ENCODE data around the gene CDH24.
A peak's percentile ranks its signal among the peaks of the same experiment; 100 is the strongest.

CDH24 gene

GRCh38 chr14:23091294-23092225, 34.2 kb upstream of the CDH24 start:
- DNase-seq = no peak

GRCh38 chr14:23090254-23090636, 32.9 kb upstream of the CDH24 start:
- no peak for DNase-seq

GRCh38 chr14:23089498-23090253, 32.4 kb upstream of the CDH24 start:
- DNase-seq = no peak

- DNase-seq = no peak
These were observed 29.2 kb upstream of the CDH24 start for GRCh38 chr14:23086565-23086964.

GRCh38 chr14:23085458-23085857, 28.1 kb upstream of the CDH24 start:
- DNase-seq = no peak

- DNase-seq = no peak
These were observed 23.2 kb upstream of the CDH24 start for GRCh38 chr14:23080474-23080873.

GRCh38 chr14:23079716-23080115, 22.4 kb upstream of the CDH24 start:
- peak; percentile 49 for DNase-seq

- peak; percentile 86 for DNase-seq
These were observed 21.4 kb upstream of the CDH24 start for GRCh38 chr14:23078692-23079116.

GRCh38 chr14:23077962-23078361, 20.6 kb upstream of the CDH24 start:
- no peak for DNase-seq

GRCh38 chr14:23076785-23077408, 19.6 kb upstream of the CDH24 start:
- no peak for DNase-seq

- no peak for DNase-seq
These were observed 17.6 kb upstream of the CDH24 start for GRCh38 chr14:23074906-23075305.

GRCh38 chr14:23071921-23072539, 14.7 kb upstream of the CDH24 start:
- DNase-seq = no peak

GRCh38 chr14:23071244-23071920, 14.1 kb upstream of the CDH24 start:
- DNase-seq = peak; percentile 94

GRCh38 chr14:23070262-23071129, 13.2 kb upstream of the CDH24 start:
- DNase-seq = no peak

- no peak for DNase-seq
These were observed 12.1 kb upstream of the CDH24 start for GRCh38 chr14:23069413-23069806.

GRCh38 chr14:23068789-23069412, 11.6 kb upstream of the CDH24 start:
- peak; percentile 91 for DNase-seq

GRCh38 chr14:23067847-23068788, 10.8 kb upstream of the CDH24 start:
- no peak for DNase-seq

- DNase-seq = no peak
These were observed 9.8 kb upstream of the CDH24 start for GRCh38 chr14:23066855-23067744.

All from fibroblast of skin of scalp (primary cell).